Brain microvascular endothelial cell (primary cell): ENCODE data around the gene SERINC2.

ENCODE experiments used
- DNase-seq: peaks from one replicate; pipeline ENCODE4 v3.0.0-alpha.2; 2020
- H3K27ac ChIP-seq: fragments of 250-450 bp; sonication (Bioruptor Pico); 2 replicates; pipeline ENCODE4 v1.5.1; 2020; ENCODE audit warnings: mild to moderate bottlenecking, moderate library complexity
- H3K27me3 ChIP-seq: fragments of 250-450 bp; sonication (Bioruptor Pico); replicated peaks from 2 replicates; pipeline ENCODE4 v1.5.1; 2020; ENCODE audit warnings: mild to moderate bottlenecking
- H3K36me3 ChIP-seq: fragments of 250-450 bp; sonication (Bioruptor Pico); replicated peaks from 2 replicates; pipeline ENCODE4 v1.5.1; 2020; ENCODE audit warnings: mild to moderate bottlenecking
- H3K4me3 ChIP-seq: 2 replicates; pipeline ENCODE4 v1.5.1; 2011; ENCODE audit warnings: low read depth, mild to moderate bottlenecking, control low read depth, low read length, moderate library complexity
- CTCF ChIP-seq: IDR thresholded peaks from 2 replicates; pipeline ENCODE4 v1.5.1; 2011; ENCODE audit warnings: low read depth, mild to moderate bottlenecking, moderate library complexity, low read length, control low read depth, inconsistent platforms; ENCODE audit errors: missing control alignments
- in situ Hi-C: cut with HindIII; loops from 2 replicates; pipeline ENCODE4 v1.10.0; 2017; ENCODE audit warnings: low sequenced_read_pairs, low pct_ligation_motif_present

SERINC2 gene

GRCh38 chr1:31412732-31413404 lies at the start of gene SERINC2:
Gene SERINC2, plus strand, starts transcription at chr1:31413213. Its CDS starts 53 bp downstream, at chr1:31413266.
- Histone ChIP-seq H3K27me3 (peaks cover 17% of the 10 kb centered on the region), H3K4me3 (peak within 1 kb of the TSS; percentile 58), H3K36me3 (no peaks in the 10 kb centered on the region), H3K27ac (no peak within 1 kb of the TSS)
- in situ Hi-C loops: no loop called here
- DNase-seq: no peak
- TF ChIP-seq CTCF: no peak

- Histone ChIP-seq H3K4me3 (no peak overlapping the region), H3K36me3 (peaks cover 24% of the 10 kb centered on the region), H3K27ac (no peak overlapping the region), H3K27me3 (no peaks in the 10 kb centered on the region)
- in situ Hi-C loops: no loop called here
- no peak for TF ChIP-seq CTCF
- DNase-seq: no peak
Measured at GRCh38 chr1:31364561-31365250, 48.3 kb upstream of the SERINC2 start.

GRCh38 chr1:31366796-31367195 lies 46.2 kb upstream of the SERINC2 start:
- TF ChIP-seq CTCF: no peak
- Histone ChIP-seq H3K4me3 (no peak overlapping the region), H3K27ac (no peak overlapping the region), H3K27me3 (no peaks in the 10 kb centered on the region), H3K36me3 (peaks cover 20% of the 10 kb centered on the region)
- in situ Hi-C loops: no loop called here
- no peak for DNase-seq

DNA sequence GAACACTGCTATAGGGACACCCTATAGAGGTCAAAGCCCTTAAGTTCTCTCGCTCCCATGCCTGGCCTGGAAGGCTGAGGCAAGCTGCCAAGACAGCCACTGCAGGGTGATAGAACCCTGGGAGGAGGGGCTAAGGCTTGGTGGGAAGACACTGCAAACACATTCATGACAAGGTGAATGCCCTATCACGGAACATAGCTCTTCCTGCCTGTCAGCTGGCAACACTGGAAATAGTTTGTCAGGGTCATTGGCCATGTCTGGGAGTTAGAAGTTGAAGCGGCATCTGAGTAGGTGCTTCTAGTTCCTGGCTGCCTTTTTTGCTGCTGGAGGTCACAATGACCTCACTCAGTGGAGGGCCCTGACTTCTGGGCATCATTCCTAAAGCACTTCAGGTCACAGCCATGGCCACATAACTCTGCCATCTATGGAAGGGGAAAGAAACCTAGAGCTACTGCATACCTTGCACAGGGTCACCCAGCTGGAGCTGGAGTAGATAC lies 44.4 kb upstream of the SERINC2 start:
- in situ Hi-C loops: no loop called here
- H3K4me3 ChIP-seq: no peak overlapping the region
- no peaks in the 10 kb centered on the region for H3K27me3 ChIP-seq
- TF ChIP-seq CTCF: no peak
- DNase-seq: no peak
- H3K27ac ChIP-seq: no peak overlapping the region
- H3K36me3 ChIP-seq: peaks cover 16% of the 10 kb centered on the region

DNA sequence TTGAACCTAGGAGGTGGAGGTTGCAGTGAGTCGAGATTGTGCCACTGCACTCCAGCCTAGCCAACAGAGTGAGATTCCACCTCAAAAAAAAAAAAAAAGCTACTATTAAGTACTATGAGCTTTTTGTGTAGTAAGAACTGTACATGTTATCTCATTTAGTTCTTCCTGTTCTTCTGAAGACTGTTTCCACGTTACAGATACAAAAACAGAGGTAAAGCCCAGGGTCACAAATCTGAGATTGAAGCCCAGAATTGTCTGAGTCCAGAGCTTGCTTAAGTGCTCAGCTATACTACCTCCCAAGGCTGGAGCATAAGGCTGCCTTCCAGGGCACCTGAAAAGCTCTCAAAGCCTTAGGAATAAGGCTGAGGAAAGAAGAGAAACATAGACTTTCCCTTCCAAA lies 43.0 kb upstream of the SERINC2 start:
- Histone ChIP-seq H3K4me3 (no peak overlapping the region), H3K36me3 (peaks cover 12% of the 10 kb centered on the region), H3K27ac (no peak overlapping the region), H3K27me3 (no peaks in the 10 kb centered on the region)
- no peak for TF ChIP-seq CTCF
- DNase-seq: no peak
- in situ Hi-C loops: no loop called here

DNA sequence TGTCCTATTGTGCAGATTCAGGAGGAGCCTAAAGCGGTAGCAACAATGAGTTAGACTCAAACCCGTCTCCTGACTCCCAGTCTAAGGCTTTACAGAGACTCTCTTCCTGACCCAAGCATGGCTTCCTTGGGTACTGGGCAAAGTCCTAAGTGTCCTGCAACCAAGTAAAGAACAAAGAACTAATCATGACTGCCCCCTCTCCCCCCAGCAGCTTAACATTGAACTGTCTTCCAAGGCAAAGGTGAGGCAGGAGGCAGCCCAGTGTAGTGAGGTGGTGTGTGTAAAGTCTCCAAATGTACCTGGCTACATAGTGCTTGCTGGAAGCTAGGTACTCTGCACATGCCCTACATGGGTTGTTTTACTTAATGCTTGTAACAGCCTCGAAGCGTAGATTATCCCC lies 42.4 kb upstream of the SERINC2 start:
- Histone ChIP-seq H3K27ac (no peak overlapping the region), H3K27me3 (no peaks in the 10 kb centered on the region), H3K36me3 (peaks cover 10% of the 10 kb centered on the region), H3K4me3 (no peak overlapping the region)
- no peak for DNase-seq
- TF ChIP-seq CTCF: no peak
- in situ Hi-C loops: no loop called here
